ENCODE measurements around the gene NUDT14.

Gene NUDT14

GRCh38 chr14:105143451-105144025 lies 37.6 kb downstream of the NUDT14 start:
- H3K36me3 ChIP-seq (ENCODE audit: control insufficient read depth, insufficient read depth, low read length): no peaks in the 10 kb centered on the region

GRCh38 chr14:105142651-105143450 lies 38.3 kb downstream of the NUDT14 start:
- no peak overlapping the region for H3K4me3 ChIP-seq (ENCODE audit: low read length)
- no peaks in the 10 kb centered on the region for H3K36me3 ChIP-seq (ENCODE audit: control insufficient read depth, insufficient read depth, low read length)
- H3K27me3 ChIP-seq (ENCODE audit: control insufficient read depth, insufficient read depth, low read length): no peaks in the 10 kb centered on the region
- no peaks in the 10 kb centered on the region for H3K9me3 ChIP-seq (ENCODE audit: control insufficient read depth, low read length)
- H3K9ac ChIP-seq (ENCODE audit: low read length): no peak overlapping the region
- no peaks in the 10 kb centered on the region for H3K4me1 ChIP-seq (ENCODE audit: control insufficient read depth, insufficient read depth, low read length)

More at GRCh38 chr14:105143451-105144025, 37.6 kb downstream of the NUDT14 start:
- Histone ChIP-seq H3K9ac (ENCODE audit: low read length) (no peak overlapping the region), H3K4me3 (ENCODE audit: low read length) (no peak overlapping the region), H3K27me3 (ENCODE audit: control insufficient read depth, insufficient read depth, low read length) (no peaks in the 10 kb centered on the region), H3K4me1 (ENCODE audit: control insufficient read depth, insufficient read depth, low read length) (no peaks in the 10 kb centered on the region), H3K9me3 (ENCODE audit: control insufficient read depth, low read length) (no peaks in the 10 kb centered on the region)

GRCh38 chr14:105141486-105142281 lies 39.4 kb downstream of the NUDT14 start:
- H3K27me3 ChIP-seq (ENCODE audit: control insufficient read depth, insufficient read depth, low read length): no peaks in the 10 kb centered on the region
- H3K9me3 ChIP-seq (ENCODE audit: control insufficient read depth, low read length): no peaks in the 10 kb centered on the region
- H3K9ac ChIP-seq (ENCODE audit: low read length): no peak overlapping the region
- no peaks in the 10 kb centered on the region for H3K36me3 ChIP-seq (ENCODE audit: control insufficient read depth, insufficient read depth, low read length)
- H3K4me3 ChIP-seq (ENCODE audit: low read length): no peak overlapping the region
- no peaks in the 10 kb centered on the region for H3K4me1 ChIP-seq (ENCODE audit: control insufficient read depth, insufficient read depth, low read length)

GRCh38 chr14:105141026-105141425 lies 40.1 kb downstream of the NUDT14 start:
- H3K4me1 ChIP-seq (ENCODE audit: control insufficient read depth, insufficient read depth, low read length): no peaks in the 10 kb centered on the region
- H3K27me3 ChIP-seq (ENCODE audit: control insufficient read depth, insufficient read depth, low read length): no peaks in the 10 kb centered on the region
- no peak overlapping the region for H3K4me3 ChIP-seq (ENCODE audit: low read length)
- no peak overlapping the region for H3K9ac ChIP-seq (ENCODE audit: low read length)
- no peaks in the 10 kb centered on the region for H3K36me3 ChIP-seq (ENCODE audit: control insufficient read depth, insufficient read depth, low read length)
- no peaks in the 10 kb centered on the region for H3K9me3 ChIP-seq (ENCODE audit: control insufficient read depth, low read length)

GRCh38 chr14:105140581-105140980 lies 40.5 kb downstream of the NUDT14 start:
- Histone ChIP-seq H3K9me3 (ENCODE audit: control insufficient read depth, low read length) (no peaks in the 10 kb centered on the region), H3K4me3 (ENCODE audit: low read length) (no peak overlapping the region), H3K27me3 (ENCODE audit: control insufficient read depth, insufficient read depth, low read length) (no peaks in the 10 kb centered on the region), H3K4me1 (ENCODE audit: control insufficient read depth, insufficient read depth, low read length) (no peaks in the 10 kb centered on the region), H3K9ac (ENCODE audit: low read length) (no peak overlapping the region), H3K36me3 (ENCODE audit: control insufficient read depth, insufficient read depth, low read length) (no peaks in the 10 kb centered on the region)

GRCh38 chr14:105139831-105140239 lies 41.3 kb downstream of the NUDT14 start:
- Histone ChIP-seq H3K9me3 (ENCODE audit: control insufficient read depth, low read length) (no peaks in the 10 kb centered on the region), H3K4me3 (ENCODE audit: low read length) (no peak overlapping the region), H3K4me1 (ENCODE audit: control insufficient read depth, insufficient read depth, low read length) (no peaks in the 10 kb centered on the region), H3K9ac (ENCODE audit: low read length) (no peak overlapping the region), H3K27me3 (ENCODE audit: control insufficient read depth, insufficient read depth, low read length) (peaks cover under 1% of the 10 kb centered on the region), H3K36me3 (ENCODE audit: control insufficient read depth, insufficient read depth, low read length) (no peaks in the 10 kb centered on the region)

- no peaks in the 10 kb centered on the region for H3K4me1 ChIP-seq (ENCODE audit: control insufficient read depth, insufficient read depth, low read length)
- H3K27me3 ChIP-seq (ENCODE audit: control insufficient read depth, insufficient read depth, low read length): peaks cover 4% of the 10 kb centered on the region
- H3K4me3 ChIP-seq (ENCODE audit: low read length): no peak overlapping the region
- H3K9me3 ChIP-seq (ENCODE audit: control insufficient read depth, low read length): no peaks in the 10 kb centered on the region
- no peak overlapping the region for H3K9ac ChIP-seq (ENCODE audit: low read length)
- no peaks in the 10 kb centered on the region for H3K36me3 ChIP-seq (ENCODE audit: control insufficient read depth, insufficient read depth, low read length)
Observed at GRCh38 chr14:105139212-105139825, 41.8 kb downstream of the NUDT14 start.

GRCh38 chr14:105138551-105139111 lies 42.5 kb downstream of the NUDT14 start:
- Histone ChIP-seq H3K27me3 (ENCODE audit: control insufficient read depth, insufficient read depth, low read length) (peaks cover 4% of the 10 kb centered on the region), H3K9me3 (ENCODE audit: control insufficient read depth, low read length) (no peaks in the 10 kb centered on the region)

GRCh38 chr14:105138021-105138541 lies 43.0 kb downstream of the NUDT14 start:
- H3K27me3 ChIP-seq (ENCODE audit: control insufficient read depth, insufficient read depth, low read length): peaks cover 4% of the 10 kb centered on the region
- H3K9ac ChIP-seq (ENCODE audit: low read length): no peak overlapping the region

More at GRCh38 chr14:105138551-105139111, 42.5 kb downstream of the NUDT14 start:
- H3K4me1 ChIP-seq (ENCODE audit: control insufficient read depth, insufficient read depth, low read length): no peaks in the 10 kb centered on the region
- H3K4me3 ChIP-seq (ENCODE audit: low read length): no peak overlapping the region
- no peaks in the 10 kb centered on the region for H3K36me3 ChIP-seq (ENCODE audit: control insufficient read depth, insufficient read depth, low read length)
- no peak overlapping the region for H3K9ac ChIP-seq (ENCODE audit: low read length)

GRCh38 chr14:105137481-105138020 lies 43.6 kb downstream of the NUDT14 start:
- H3K4me1 ChIP-seq (ENCODE audit: control insufficient read depth, insufficient read depth, low read length): no peaks in the 10 kb centered on the region
- no peaks in the 10 kb centered on the region for H3K9me3 ChIP-seq (ENCODE audit: control insufficient read depth, low read length)
- H3K4me3 ChIP-seq (ENCODE audit: low read length): no peak overlapping the region
- no peaks in the 10 kb centered on the region for H3K36me3 ChIP-seq (ENCODE audit: control insufficient read depth, insufficient read depth, low read length)
- no peak overlapping the region for H3K9ac ChIP-seq (ENCODE audit: low read length)
- peaks cover 4% of the 10 kb centered on the region for H3K27me3 ChIP-seq (ENCODE audit: control insufficient read depth, insufficient read depth, low read length)

More at GRCh38 chr14:105138021-105138541, 43.0 kb downstream of the NUDT14 start:
- Histone ChIP-seq H3K9me3 (ENCODE audit: control insufficient read depth, low read length) (no peaks in the 10 kb centered on the region), H3K4me3 (ENCODE audit: low read length) (no peak overlapping the region), H3K36me3 (ENCODE audit: control insufficient read depth, insufficient read depth, low read length) (no peaks in the 10 kb centered on the region), H3K4me1 (ENCODE audit: control insufficient read depth, insufficient read depth, low read length) (no peaks in the 10 kb centered on the region)
